C4-2B (cell line): ENCODE data around the gene TRMT2A.

Experiments used
- H3K27ac ChIP-seq: fragments of 450-650 bp; 2 replicates; pipeline ENCODE4 v1.5.1; 2017
- CTCF ChIP-seq: fragments of 450-650 bp; conservative IDR thresholded peaks from 2 replicates; pipeline ENCODE4 v1.5.1; 2017; ENCODE audit warnings: mild to moderate bottlenecking
- ZFX ChIP-seq: fragments of 450-650 bp; IDR thresholded peaks from 2 replicates; pipeline ENCODE4 v1.6.1; 2017

Gene TRMT2A

GRCh38 chr22:20128619-20128901, 11.5 kb upstream of the TRMT2A start:
- H3K27ac ChIP-seq, result no peak overlapping the region
- TF ChIP-seq ZFX, result no peak
- no peak for TF ChIP-seq CTCF

GRCh38 chr22:20127869-20128618, 11.0 kb upstream of the TRMT2A start:
- no peak overlapping the region for H3K27ac ChIP-seq
- TF ChIP-seq ZFX (no peak), CTCF (no peak)

GRCh38 chr22:20127318-20127868, 10.4 kb upstream of the TRMT2A start:
- no peak overlapping the region for H3K27ac ChIP-seq
- TF ChIP-seq ZFX, result no peak
- TF ChIP-seq CTCF, result no peak

- H3K27ac ChIP-seq, result no peak overlapping the region
- TF ChIP-seq ZFX, result no peak
- TF ChIP-seq CTCF, result no peak
Measured at GRCh38 chr22:20126284-20127029, 9.4 kb upstream of the TRMT2A start.

GRCh38 chr22:20125201-20126174, 8.5 kb upstream of the TRMT2A start:
- TF ChIP-seq CTCF (no peak), ZFX (no peak)
- H3K27ac ChIP-seq, result no peak overlapping the region

- no peak overlapping the region for H3K27ac ChIP-seq
- TF ChIP-seq ZFX (no peak), CTCF (no peak)
Measured at GRCh38 chr22:20124083-20124787, 7.2 kb upstream of the TRMT2A start.
